GM12891 (cell line): ENCODE results near the gene ACP4.
"Not testable (repeated sequence)": the region's sequence is repeated elsewhere in the genome, so short reads cannot be mapped to it uniquely, and the experiment has no call there.

Source experiments
- DNase-seq: peaks from one replicate; pipeline ENCODE4 v3.0.0; 2011; ENCODE audit warnings: low spot score; ENCODE audit not compliant: insufficient read length
- FAIRE-seq: peaks from 2 replicates; lab custom pipeline; 2011; peaks lifted over from hg19 to GRCh38; lab: Jason Lieb, UNC
- PAX5 ChIP-seq: IDR thresholded peaks from 2 replicates; pipeline ENCODE4 v1.6.1; 2011; ENCODE audit warnings: low read length, moderate library complexity, mild to moderate bottlenecking; ENCODE audit not compliant: insufficient read depth, severe bottlenecking
- POLR2A ChIP-seq: IDR thresholded peaks from 2 replicates; pipeline ENCODE4 v1.6.1; 2011; ENCODE audit warnings: low read depth, low read length, control low read depth
- POLR2AphosphoS5 ChIP-seq: IDR thresholded peaks from 2 replicates; pipeline ENCODE4 v1.6.1; 2011; ENCODE audit warnings: low read depth, low read length, control low read depth
- POU2F2 ChIP-seq: IDR thresholded peaks from 2 replicates; pipeline ENCODE4 v1.6.1; 2011; ENCODE audit warnings: low read depth, mild to moderate bottlenecking, control low read depth, low read length, moderate library complexity
- SPI1 ChIP-seq: IDR thresholded peaks from 2 replicates; pipeline ENCODE4 v1.6.1; 2011; ENCODE audit warnings: low read depth, low read length, control low read depth
- TAF1 ChIP-seq: IDR thresholded peaks from 2 replicates; pipeline ENCODE4 v1.6.1; 2011; ENCODE audit warnings: low read depth, low read length, control low read depth

ACP4 gene

GRCh38 chr19:50797781-50798658 lies 7.8 kb downstream of the ACP4 start:
- TF ChIP-seq SPI1, result no peak
- TF ChIP-seq POU2F2, result peak; percentile 49; the same call in 1 of the 2 replicates
- TF ChIP-seq POLR2AphosphoS5, result peak; percentile 81
- TF ChIP-seq POLR2A, result peak; percentile 59; the same call in 1 of the 2 replicates
- DNase-seq (no peak), FAIRE-seq (no peak)

GRCh38 chr19:50798659-50799546 lies 8.7 kb downstream of the ACP4 start:
- FAIRE-seq (no peak), DNase-seq (no peak)
- TF ChIP-seq SPI1 (no peak), POU2F2 (no peak), POLR2A (no peak; the same call in none of the 2 replicates), TAF1 (no peak), PAX5 (no peak), POLR2AphosphoS5 (no peak; the same call in 1 of the 2 replicates)

GRCh38 chr19:50799547-50799851 lies 9.3 kb downstream of the ACP4 start:
- DNase-seq (no peak), FAIRE-seq (no peak)
- peak; percentile 28; the same call in 1 of the 2 replicates for TF ChIP-seq POLR2AphosphoS5
- TF ChIP-seq POU2F2, result no peak
- no peak for TF ChIP-seq POLR2A

GRCh38 chr19:50801107-50801506 lies 10.9 kb downstream of the ACP4 start:
- no peak for DNase-seq
- TF ChIP-seq PAX5 (no peak), POU2F2 (no peak), POLR2AphosphoS5 (no peak), POLR2A (no peak), SPI1 (no peak), TAF1 (no peak)
- FAIRE-seq, result no peak

GRCh38 chr19:50803633-50804419 lies 13.6 kb downstream of the ACP4 start:
- FAIRE-seq, result no peak
- no peak for TF ChIP-seq SPI1
- TF ChIP-seq PAX5, result no peak
- no peak; the same call in 1 of the 2 replicates for TF ChIP-seq POLR2AphosphoS5
- no peak for TF ChIP-seq POLR2A
- no peak for TF ChIP-seq POU2F2
- no peak for TF ChIP-seq TAF1
- no peak for DNase-seq

GRCh38 chr19:50804420-50805272 lies 14.4 kb downstream of the ACP4 start:
- DNase-seq (peak; percentile 93), FAIRE-seq (peak; percentile 92)
- TF ChIP-seq POLR2AphosphoS5 (peak; percentile 99), TAF1 (peak; percentile 95), PAX5 (no peak), POLR2A (peak; percentile 99), POU2F2 (peak; percentile 96)

GRCh38 chr19:50808856-50809255 lies 18.6 kb downstream of the ACP4 start:
- FAIRE-seq (no peak), DNase-seq (no peak)
- TF ChIP-seq POLR2AphosphoS5 (no peak), TAF1 (no peak), SPI1 (no peak), PAX5 (no peak), POU2F2 (no peak), POLR2A (no peak)

GRCh38 chr19:50811622-50812238 lies 21.5 kb downstream of the ACP4 start:
- not testable (repeated sequence) for DNase-seq, FAIRE-seq

- TF ChIP-seq TAF1 (no peak), POLR2A (no peak), SPI1 (no peak), PAX5 (no peak), POU2F2 (no peak), POLR2AphosphoS5 (no peak)
- DNase-seq (no peak), FAIRE-seq (no peak)
Measured at GRCh38 chr19:50812474-50812873, 22.3 kb downstream of the ACP4 start.
